Adrenal gland (tissue), 5 donors: ENCODE results near the gene COLGALT1.

Source experiments
- CTCF ChIP-seq, 6 experiments: fragments of 450-650 bp in 4 of 6; fragments of 200-600 bp in 2 of 6; sonication (generic) in 1 of 6; IDR thresholded peaks; 1 replicate in 5 of 6; 2 replicates in 1 of 6; pipeline versions ENCODE4 v1.5.1 to v1.8.0; 2016 to 2021; ENCODE audit warnings: antibody characterized with exemption in 6 of 6, mild to moderate bottlenecking in 2 of 6, moderate library complexity in 1 of 6
- POLR2A ChIP-seq, 2 donors: fragments of 450-650 bp; IDR thresholded peaks; one replicate each; pipeline ENCODE4 v1.6.1; 2017; ENCODE audit warnings: antibody characterized with exemption in 2 of 2, mild to moderate bottlenecking in 2 of 2, moderate library complexity in 1 of 2
- donor health status: DM: no; HTN: no; CAD: no.

- no peak for TF ChIP-seq CTCF (IDR thresholded peaks at IDR 0.05)
- TF ChIP-seq POLR2A (IDR thresholded peaks at IDR 0.05), result no peak
Measured at GRCh38 chr19:17541184-17541759, 14.2 kb upstream of the COLGALT1 start.
